Germinal center (tissue), 1 donor: ENCODE results near the gene MEMO1.

ENCODE experiments used
- DNase-seq: peaks from one replicate; pipeline ENCODE4 v3.0.0; 2012; ENCODE audit warnings: mixed read lengths, low spot score

The MEMO1 gene

GRCh38 chr2:31823558-31823957 lies 187.2 kb downstream of the MEMO1 start:
- DNase-seq, result no peak

GRCh38 chr2:31822587-31822986 lies 188.2 kb downstream of the MEMO1 start:
- DNase-seq, result no peak
